Measurements from ENCODE around the gene CALHM4.

Gene CALHM4

DNA sequence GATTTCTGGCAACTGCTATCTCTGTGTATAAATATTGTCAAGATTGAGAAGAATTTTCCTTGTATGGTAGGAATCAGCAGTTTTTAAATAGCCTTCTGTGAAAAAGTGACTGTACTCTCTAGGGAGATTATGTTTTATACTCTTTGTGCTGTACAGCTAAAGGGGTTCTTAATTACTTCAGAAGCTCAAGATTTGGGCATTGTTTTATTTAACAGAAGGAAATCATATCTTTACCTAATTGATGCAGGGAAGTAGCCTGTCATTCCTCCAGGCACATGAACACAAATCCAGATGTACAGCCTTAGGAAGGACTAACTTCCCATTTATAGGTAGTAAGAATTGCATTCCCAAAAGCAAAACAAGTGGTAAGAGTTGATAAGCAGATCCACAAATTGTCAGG lies 40.8 kb upstream of the CALHM4 start:
- peaks cover 0 to 11% of the 10 kb centered on the region in 2 experiments for H3K4me1 ChIP-seq (ENCODE audit: control insufficient read depth in 1 of 2, insufficient read depth in 1 of 2, low read depth in 1 of 2, low read length in 1 of 2)
- no peak overlapping the region for H3K27ac ChIP-seq
- TF ChIP-seq, protein P1, sequence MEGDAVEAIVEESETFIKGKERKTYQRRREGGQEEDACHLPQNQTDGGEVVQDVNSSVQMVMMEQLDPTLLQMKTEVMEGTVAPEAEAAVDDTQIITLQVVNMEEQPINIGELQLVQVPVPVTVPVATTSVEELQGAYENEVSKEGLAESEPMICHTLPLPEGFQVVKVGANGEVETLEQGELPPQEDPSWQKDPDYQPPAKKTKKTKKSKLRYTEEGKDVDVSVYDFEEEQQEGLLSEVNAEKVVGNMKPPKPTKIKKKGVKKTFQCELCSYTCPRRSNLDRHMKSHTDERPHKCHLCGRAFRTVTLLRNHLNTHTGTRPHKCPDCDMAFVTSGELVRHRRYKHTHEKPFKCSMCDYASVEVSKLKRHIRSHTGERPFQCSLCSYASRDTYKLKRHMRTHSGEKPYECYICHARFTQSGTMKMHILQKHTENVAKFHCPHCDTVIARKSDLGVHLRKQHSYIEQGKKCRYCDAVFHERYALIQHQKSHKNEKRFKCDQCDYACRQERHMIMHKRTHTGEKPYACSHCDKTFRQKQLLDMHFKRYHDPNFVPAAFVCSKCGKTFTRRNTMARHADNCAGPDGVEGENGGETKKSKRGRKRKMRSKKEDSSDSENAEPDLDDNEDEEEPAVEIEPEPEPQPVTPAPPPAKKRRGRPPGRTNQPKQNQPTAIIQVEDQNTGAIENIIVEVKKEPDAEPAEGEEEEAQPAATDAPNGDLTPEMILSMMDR (IDR thresholded peaks at IDR 0.05), result no peak
- H3K36me3 ChIP-seq, result no peaks in the 10 kb centered on the region
- no peaks in the 10 kb centered on the region for H3K9me3 ChIP-seq
- H3K27me3 ChIP-seq, result no peaks in the 10 kb centered on the region
- no peak overlapping the region for H3K4me3 ChIP-seq (ENCODE audit: low read depth in 1 of 2, low read length in 1 of 2)

DNA sequence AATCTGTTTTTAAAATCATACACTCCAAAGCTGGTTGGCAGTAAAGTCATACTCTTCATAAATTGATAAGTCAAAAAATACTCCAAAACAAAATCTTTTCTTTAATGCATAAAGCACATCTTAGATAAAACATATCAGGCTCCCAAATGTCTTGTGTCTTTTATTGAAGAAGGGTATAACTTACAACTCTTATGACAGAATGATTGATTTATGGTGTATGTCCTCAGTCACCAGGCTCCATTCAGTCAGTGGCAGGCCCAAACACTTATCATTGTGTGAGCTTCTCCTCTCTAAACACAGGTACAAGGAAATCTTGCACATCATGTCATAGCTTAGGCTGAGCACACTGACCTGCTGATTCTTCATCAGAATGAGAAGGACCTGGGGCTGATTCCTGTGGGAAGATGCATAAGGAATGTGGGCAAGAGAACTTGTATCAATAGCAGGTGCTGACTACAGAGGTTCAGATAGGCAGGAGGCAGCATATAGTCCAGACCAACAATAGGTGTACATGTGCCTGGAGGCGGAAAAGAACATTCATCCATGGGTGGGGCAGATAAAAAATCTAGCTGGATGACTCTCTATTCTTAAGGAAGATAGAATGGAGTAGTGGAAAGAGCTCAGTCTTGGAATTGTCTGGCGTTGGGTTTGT lies 40.2 kb upstream of the CALHM4 start:
- no peaks in the 10 kb centered on the region for H3K27me3 ChIP-seq
- H3K4me3 ChIP-seq (ENCODE audit: low read depth in 1 of 2, low read length in 1 of 2), result no peak overlapping the region
- H3K36me3 ChIP-seq, result no peaks in the 10 kb centered on the region
- TF ChIP-seq, protein P1 (IDR thresholded peaks at IDR 0.05), result no peak
- no peaks in the 10 kb centered on the region for H3K9me3 ChIP-seq
- peaks cover 0 to 11% of the 10 kb centered on the region in 2 experiments for H3K4me1 ChIP-seq (ENCODE audit: control insufficient read depth in 1 of 2, insufficient read depth in 1 of 2, low read depth in 1 of 2, low read length in 1 of 2)
- no peak overlapping the region for H3K27ac ChIP-seq

DNA sequence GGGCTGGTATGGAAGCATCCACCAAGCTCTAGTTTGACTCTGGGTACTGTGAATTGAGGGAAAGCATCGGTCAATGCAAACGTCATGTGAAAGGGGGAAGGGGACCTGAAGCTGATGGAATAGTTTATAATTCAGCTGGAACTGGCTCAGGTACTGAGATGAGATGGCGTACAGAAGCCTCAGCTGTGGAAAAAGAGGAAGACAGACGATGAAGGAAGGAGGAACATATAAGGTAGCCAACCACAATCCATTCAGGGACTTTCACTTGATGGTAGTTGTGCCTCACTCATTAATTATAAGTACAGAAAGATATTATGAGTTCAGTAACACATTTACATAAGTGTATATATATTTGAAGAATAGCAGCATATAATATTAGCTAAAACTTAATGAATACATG lies 39.4 kb upstream of the CALHM4 start:
- Histone ChIP-seq H3K4me3 (ENCODE audit: low read depth in 1 of 2, low read length in 1 of 2) (no peak overlapping the region), H3K9me3 (no peaks in the 10 kb centered on the region), H3K27ac (peak overlapping the region; percentile 7), H3K36me3 (no peaks in the 10 kb centered on the region), H3K4me1 (ENCODE audit: control insufficient read depth in 1 of 2, insufficient read depth in 1 of 2, low read depth in 1 of 2, low read length in 1 of 2) (peaks cover 0 to 11% of the 10 kb centered on the region in 2 experiments), H3K27me3 (no peaks in the 10 kb centered on the region)
- TF ChIP-seq, protein P1 (IDR thresholded peaks at IDR 0.05), result no peak

DNA sequence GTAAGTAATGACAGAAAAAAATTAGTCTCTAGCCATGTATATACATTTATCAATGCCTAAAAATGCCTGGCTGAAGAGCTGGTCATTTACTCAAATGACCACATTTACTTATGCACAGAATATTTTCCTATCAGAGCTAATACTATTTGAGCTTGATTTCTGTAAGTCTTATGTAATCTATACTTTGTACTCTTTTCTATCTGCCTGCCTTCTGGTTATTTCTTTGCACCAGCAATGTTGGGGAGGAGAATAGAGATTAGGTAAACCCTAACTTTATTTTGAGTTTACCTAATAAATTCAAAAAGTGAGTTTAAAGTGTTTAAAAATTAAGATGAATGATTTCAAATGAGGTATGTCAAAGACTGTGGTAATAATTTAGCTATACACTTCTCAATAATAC lies 38.4 kb upstream of the CALHM4 start:
- TF ChIP-seq, protein P1 (IDR thresholded peaks at IDR 0.05), result no peak
- H3K9me3 ChIP-seq, result no peaks in the 10 kb centered on the region
- no peak overlapping the region for H3K27ac ChIP-seq
- H3K27me3 ChIP-seq, result no peaks in the 10 kb centered on the region
- peaks cover 0 to 11% of the 10 kb centered on the region in 2 experiments for H3K4me1 ChIP-seq (ENCODE audit: control insufficient read depth in 1 of 2, insufficient read depth in 1 of 2, low read depth in 1 of 2, low read length in 1 of 2)
- no peaks in the 10 kb centered on the region for H3K36me3 ChIP-seq
- H3K4me3 ChIP-seq (ENCODE audit: low read depth in 1 of 2, low read length in 1 of 2), result no peak overlapping the region

DNA sequence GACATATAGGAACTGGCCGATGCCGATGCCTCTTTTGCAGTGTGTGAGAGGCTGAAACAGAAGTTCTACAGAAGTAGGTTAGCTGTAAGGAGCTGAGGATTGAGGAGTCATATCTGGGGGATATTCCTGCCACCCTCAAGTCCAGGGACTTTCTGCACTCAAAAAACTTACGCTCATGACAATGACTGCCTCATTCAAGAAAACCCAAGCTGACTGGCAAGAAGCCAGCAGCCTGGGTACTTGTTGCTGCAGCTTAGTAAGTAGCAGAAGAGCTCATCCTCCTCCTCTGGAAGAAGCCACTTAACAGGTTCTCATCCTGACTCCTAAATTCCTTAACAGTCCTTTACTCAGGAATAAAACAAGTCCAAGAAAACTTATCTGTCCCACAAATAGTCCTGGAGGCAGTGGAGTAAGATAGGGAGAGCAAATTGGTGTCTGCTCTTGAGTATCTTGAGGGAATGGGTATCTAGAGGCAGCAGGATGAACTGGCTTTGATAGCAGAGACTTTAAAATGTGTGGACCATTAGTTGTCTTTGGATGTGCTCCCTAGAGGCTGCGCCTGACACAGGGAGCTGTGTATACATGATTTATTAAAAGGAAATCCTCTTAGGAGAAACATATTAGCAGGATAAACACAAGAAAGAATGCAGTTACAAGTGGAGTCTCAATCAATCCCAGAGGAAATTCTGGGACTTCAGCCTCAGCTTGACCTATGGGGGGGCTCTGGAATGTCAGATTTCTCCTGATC lies 34.8 kb upstream of the CALHM4 start:
- H3K27ac ChIP-seq, result no peak overlapping the region
- TF ChIP-seq, protein P1 (IDR thresholded peaks at IDR 0.05), result no peak
- H3K9me3 ChIP-seq, result no peaks in the 10 kb centered on the region
- no peaks in the 10 kb centered on the region for H3K27me3 ChIP-seq
- no peaks in the 10 kb centered on the region for H3K36me3 ChIP-seq
- peaks cover 0 to 9% of the 10 kb centered on the region in 2 experiments for H3K4me1 ChIP-seq (ENCODE audit: control insufficient read depth in 1 of 2, insufficient read depth in 1 of 2, low read depth in 1 of 2, low read length in 1 of 2)
- no peak overlapping the region for H3K4me3 ChIP-seq (ENCODE audit: low read depth in 1 of 2, low read length in 1 of 2)
